Body of pancreas (tissue), 4 donors: ENCODE data around the gene HOMEZ.

Source experiments
- CTCF ChIP-seq, 7 experiments: fragments of 450-650 bp in 4 of 7; fragments of 200-600 bp in 3 of 7; sonication (generic) in 3 of 7; IDR thresholded peaks; one replicate each; pipeline ENCODE4 v1.5.1; 2016 to 2019; ENCODE audit warnings: antibody characterized with exemption in 7 of 7
- POLR2A ChIP-seq, 3 donors: fragments of 450-650 bp; IDR thresholded peaks; one replicate each; pipeline ENCODE4 v1.6.1; 2016; ENCODE audit warnings: antibody characterized with exemption in 3 of 3, mild to moderate bottlenecking in 2 of 3

GRCh38 chr14:23324993-23325392 is 39.1 kb upstream of the HOMEZ start:
- TF ChIP-seq POLR2A (IDR thresholded peaks at IDR 0.05) (no peak), CTCF (IDR thresholded peaks at IDR 0.05) (no peak)
